ENCODE measurements around the gene RNF152. TPM values are rescaled to one million over a fixed set of nuclear protein-coding genes. Genes with fewer than 3 reads are reported as not detected.

The RNF152 gene
- 6.6 and 9.6 TPM in 2 replicates for total RNA-seq (2014; rRNA removed; shearing (Covaris generic))
- 2.7 and 6.5 TPM in 2 replicates for polyA plus RNA-seq (2015; cell fraction: cytosol; rRNA removed)
- polyA plus RNA-seq (2015; cell fraction: nucleus; rRNA removed) = 3.7 and 4.8 TPM in 2 replicates

- DNase-seq (ENCODE audit: low read depth, low spot score) = no peak
- in situ Hi-C loops (cut with HindIII; ENCODE audit: low pct_unique_long_range_greater_than_20kb, low sequenced_read_pairs) = no loop called here
Measured at GRCh38 chr18:61892683-61893308, at the start of gene RNF152. RNF152 (minus strand) TSS chr18:61893007; CDS start chr18:61816463, 76,544 bp downstream.

DNA sequence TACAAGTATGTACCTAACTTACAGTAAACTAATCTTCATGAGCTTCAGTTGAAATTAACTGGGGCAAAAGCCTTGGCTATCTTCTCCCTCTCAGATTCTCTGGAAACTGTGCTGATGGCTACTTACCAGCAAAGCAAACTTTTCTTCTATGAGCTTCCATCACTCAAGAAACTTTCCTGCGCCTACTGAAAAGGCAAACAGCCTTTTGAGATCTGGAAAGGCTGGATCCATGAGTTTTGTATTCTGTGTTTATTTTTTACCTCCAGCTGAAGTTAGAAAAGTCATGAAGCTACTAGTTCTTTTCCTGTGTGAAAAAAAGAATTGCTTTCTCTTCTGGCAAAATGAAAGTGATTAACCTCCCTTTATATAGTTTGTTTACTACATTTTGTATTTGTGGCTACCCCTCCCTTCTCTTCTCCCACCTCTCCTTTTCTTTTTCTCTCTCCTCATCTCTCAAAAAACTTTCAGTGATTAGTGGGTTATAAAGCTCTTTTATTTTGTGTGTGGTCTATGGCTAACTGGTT is 49.2 kb upstream of the RNF152 start:
- in situ Hi-C loops (cut with HindIII; ENCODE audit: low pct_unique_long_range_greater_than_20kb, low sequenced_read_pairs) = no loop called here
- DNase-seq (ENCODE audit: low read depth, low spot score) = no peak

DNA sequence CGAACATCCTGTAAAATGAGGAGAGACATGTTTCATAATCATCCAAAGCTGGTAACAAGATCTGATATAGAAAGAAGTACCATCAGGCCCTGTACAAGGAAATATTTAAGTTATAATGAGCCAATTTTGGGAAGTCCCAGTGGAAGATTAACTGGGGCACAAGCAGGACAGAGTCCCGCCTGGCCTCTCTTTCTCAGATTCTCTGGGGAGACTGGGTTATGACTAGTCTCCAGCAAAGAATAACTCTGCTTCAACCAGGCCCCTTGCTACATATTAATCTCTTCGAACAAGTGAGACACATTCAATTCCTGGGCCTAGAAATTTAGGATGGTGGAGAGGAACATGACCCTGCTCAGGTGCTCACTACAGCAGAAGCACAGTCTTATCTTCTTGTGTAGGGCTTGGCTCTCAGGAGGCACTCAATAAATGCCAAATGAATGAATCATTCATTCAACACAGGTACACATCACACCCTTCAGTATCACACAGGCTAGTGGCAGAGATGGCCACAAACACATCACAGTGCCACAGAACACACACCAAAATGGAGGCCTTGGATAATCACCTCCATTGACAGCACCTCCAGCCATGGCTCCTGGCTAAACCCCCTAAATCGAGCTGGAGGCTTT is 46.4 kb upstream of the RNF152 start:
- in situ Hi-C loops (cut with HindIII; ENCODE audit: low pct_unique_long_range_greater_than_20kb, low sequenced_read_pairs) = no loop called here
- DNase-seq (ENCODE audit: low read depth, low spot score) = no peak

- in situ Hi-C loops (cut with HindIII; ENCODE audit: low pct_unique_long_range_greater_than_20kb, low sequenced_read_pairs) = no loop called here
- no peak for DNase-seq (ENCODE audit: low read depth, low spot score)
Measured at GRCh38 chr18:61935362-61935761, 42.6 kb upstream of the RNF152 start.

DNA sequence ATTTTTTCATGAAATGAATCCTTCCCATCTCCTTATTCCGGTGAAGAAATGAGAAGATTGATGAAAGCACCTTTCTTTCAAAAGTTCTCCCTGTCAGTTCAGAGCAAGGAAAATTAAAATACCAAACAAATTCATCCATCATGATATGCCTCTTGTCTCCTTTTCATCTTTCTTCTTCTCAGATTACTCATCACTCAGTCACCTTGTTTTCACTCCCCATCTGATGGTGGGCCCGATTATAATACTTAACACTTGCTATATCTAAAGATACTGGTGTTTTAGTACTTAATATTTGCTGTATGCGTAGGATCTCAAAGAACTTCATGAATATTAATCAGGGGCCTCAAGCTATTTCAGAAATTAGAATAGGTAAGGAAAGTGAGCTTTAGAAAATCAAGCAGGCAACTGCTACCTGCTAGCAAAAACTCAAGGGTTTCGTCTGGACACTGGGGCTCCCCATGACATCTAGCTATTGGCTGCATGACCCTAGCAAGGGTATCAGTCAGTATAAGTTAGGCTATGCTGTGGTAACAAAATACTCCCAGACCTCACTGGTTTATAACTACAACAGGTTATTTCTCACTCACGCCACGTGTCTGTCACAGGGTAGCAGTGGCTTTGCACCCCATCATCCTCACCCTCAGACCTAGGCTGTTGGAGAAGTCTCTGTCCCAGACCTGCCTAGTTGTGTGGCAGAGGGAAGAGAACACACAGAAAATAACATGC is 39.0 kb upstream of the RNF152 start:
- no peak for DNase-seq (ENCODE audit: low read depth, low spot score)
- in situ Hi-C loops (cut with HindIII; ENCODE audit: low pct_unique_long_range_greater_than_20kb, low sequenced_read_pairs) = no loop called here

GRCh38 chr18:61929881-61930640 is 37.3 kb upstream of the RNF152 start:
- in situ Hi-C loops (cut with HindIII; ENCODE audit: low pct_unique_long_range_greater_than_20kb, low sequenced_read_pairs) = no loop called here
- no peak for DNase-seq (ENCODE audit: low read depth, low spot score)

DNA sequence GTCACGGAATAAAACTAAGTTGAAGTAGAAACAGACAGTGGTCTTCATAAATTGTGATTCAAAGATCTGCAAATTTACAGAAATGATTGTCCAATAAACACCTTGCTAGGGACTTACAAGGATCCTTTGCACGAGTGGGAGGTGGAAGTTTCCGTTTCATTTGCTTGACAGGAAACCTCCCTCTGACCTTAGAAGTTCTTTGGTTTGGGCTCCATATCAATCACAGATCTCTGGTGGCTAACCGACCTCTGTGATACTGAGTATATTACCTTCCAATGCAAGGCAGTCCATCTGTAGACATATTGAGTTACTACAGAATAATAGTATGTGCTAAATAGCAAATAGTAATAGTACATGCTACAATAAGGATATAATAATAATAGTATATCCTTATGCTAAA is 33.7 kb upstream of the RNF152 start:
- in situ Hi-C loops (cut with HindIII; ENCODE audit: low pct_unique_long_range_greater_than_20kb, low sequenced_read_pairs) = no loop called here
- DNase-seq (ENCODE audit: low read depth, low spot score) = no peak

GRCh38 chr18:61924550-61924949 is 31.7 kb upstream of the RNF152 start:
- no peak for DNase-seq (ENCODE audit: low read depth, low spot score)
- in situ Hi-C loops (cut with HindIII; ENCODE audit: low pct_unique_long_range_greater_than_20kb, low sequenced_read_pairs) = no loop called here

GRCh38 chr18:61922435-61922834 is 29.6 kb upstream of the RNF152 start:
- in situ Hi-C loops (cut with HindIII; ENCODE audit: low pct_unique_long_range_greater_than_20kb, low sequenced_read_pairs) = no loop called here
- no peak for DNase-seq (ENCODE audit: low read depth, low spot score)

DNA sequence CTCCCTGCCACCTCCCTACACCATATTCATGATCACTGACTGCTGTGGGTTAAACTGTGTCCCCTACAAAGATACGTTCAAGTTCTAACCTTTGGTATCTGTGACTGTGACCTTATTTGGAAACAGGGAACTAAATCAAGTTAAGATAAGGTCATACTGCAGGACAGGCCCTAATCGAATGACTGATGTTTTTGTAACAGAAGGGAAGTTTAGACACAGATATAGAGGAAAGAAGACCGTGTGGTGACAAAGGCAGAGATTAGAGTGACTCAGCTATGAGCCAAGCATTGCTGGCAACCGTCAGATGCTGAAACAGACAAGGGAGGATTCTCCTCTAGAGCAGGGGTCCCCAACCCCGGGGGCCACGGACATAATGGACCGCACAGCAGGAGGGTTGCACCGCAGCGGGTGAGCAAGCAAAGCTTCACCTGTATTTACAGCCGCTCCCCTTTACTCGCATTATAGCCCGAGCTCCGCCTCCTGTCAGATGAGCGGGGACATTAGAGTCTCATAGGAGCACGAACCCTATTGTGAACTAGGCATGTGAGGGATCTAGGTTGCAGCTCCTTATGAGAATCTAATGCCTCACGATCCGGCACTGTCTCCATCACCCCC is 28.9 kb upstream of the RNF152 start:
- in situ Hi-C loops (cut with HindIII; ENCODE audit: low pct_unique_long_range_greater_than_20kb, low sequenced_read_pairs) = no loop called here
- DNase-seq (ENCODE audit: low read depth, low spot score) = no peak

- DNase-seq (ENCODE audit: low read depth, low spot score) = no peak
- in situ Hi-C loops (cut with HindIII; ENCODE audit: low pct_unique_long_range_greater_than_20kb, low sequenced_read_pairs) = no loop called here
Measured at GRCh38 chr18:61917818-61918217, 25.0 kb upstream of the RNF152 start.

- DNase-seq (ENCODE audit: low read depth, low spot score) = no peak
- in situ Hi-C loops (cut with HindIII; ENCODE audit: low pct_unique_long_range_greater_than_20kb, low sequenced_read_pairs) = no loop called here
Measured at GRCh38 chr18:61912476-61912875, 19.7 kb upstream of the RNF152 start.

- DNase-seq (ENCODE audit: low read depth, low spot score) = no peak
- in situ Hi-C loops (cut with HindIII; ENCODE audit: low pct_unique_long_range_greater_than_20kb, low sequenced_read_pairs) = no loop called here
Measured at GRCh38 chr18:61910101-61910500, 17.3 kb upstream of the RNF152 start.

DNA sequence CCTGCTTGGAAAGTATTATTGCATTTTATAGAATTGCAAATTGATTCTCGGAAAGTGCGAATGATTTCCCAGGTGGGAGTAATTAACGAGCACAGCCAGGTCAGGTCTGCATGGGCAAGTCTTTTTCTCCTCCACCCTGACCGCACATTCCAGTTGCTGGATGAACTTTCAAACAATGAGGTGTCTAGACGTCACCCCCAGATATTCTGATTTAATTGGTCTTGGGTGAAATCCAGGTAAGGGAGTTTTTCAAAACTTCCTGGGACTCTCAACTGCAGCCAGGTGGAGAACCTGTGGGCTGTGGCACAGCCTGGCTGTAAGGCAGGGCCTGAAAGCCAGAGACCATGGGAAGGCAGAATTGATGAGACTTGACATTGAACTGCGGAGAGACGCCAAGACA is 15.9 kb upstream of the RNF152 start:
- in situ Hi-C loops (cut with HindIII; ENCODE audit: low pct_unique_long_range_greater_than_20kb, low sequenced_read_pairs) = no loop called here
- no peak for DNase-seq (ENCODE audit: low read depth, low spot score)

- in situ Hi-C loops (cut with HindIII; ENCODE audit: low pct_unique_long_range_greater_than_20kb, low sequenced_read_pairs) = no loop called here
- peak; percentile 74 for DNase-seq (ENCODE audit: low read depth, low spot score)
Measured at GRCh38 chr18:61901323-61901986, 8.6 kb upstream of the RNF152 start.

- in situ Hi-C loops (cut with HindIII; ENCODE audit: low pct_unique_long_range_greater_than_20kb, low sequenced_read_pairs) = no loop called here
- DNase-seq (ENCODE audit: low read depth, low spot score) = no peak
Measured at GRCh38 chr18:61900504-61901281, 7.9 kb upstream of the RNF152 start.
